LNCaP clone FGC (cell line): ENCODE results near the gene GLT8D1.

Experiments used
- DNase-seq: peaks from one replicate; pipeline ENCODE4 v3.0.0-alpha.2; 2011; ENCODE audit warnings: low read depth
- H3K4me3 ChIP-seq: 2 replicates; pipeline ENCODE4 v1.5.1; 2011; ENCODE audit warnings: mild to moderate bottlenecking, low read depth, low read length, control low read depth
- TF ChIP-seq, protein P1 (sequence below): IDR thresholded peaks from 2 replicates; pipeline ENCODE4 v1.5.1; 2012; ENCODE audit warnings: mild to moderate bottlenecking; ENCODE audit not compliant: control insufficient read depth, insufficient read depth; ENCODE audit errors: extremely low read depth

The GLT8D1 gene

DNA sequence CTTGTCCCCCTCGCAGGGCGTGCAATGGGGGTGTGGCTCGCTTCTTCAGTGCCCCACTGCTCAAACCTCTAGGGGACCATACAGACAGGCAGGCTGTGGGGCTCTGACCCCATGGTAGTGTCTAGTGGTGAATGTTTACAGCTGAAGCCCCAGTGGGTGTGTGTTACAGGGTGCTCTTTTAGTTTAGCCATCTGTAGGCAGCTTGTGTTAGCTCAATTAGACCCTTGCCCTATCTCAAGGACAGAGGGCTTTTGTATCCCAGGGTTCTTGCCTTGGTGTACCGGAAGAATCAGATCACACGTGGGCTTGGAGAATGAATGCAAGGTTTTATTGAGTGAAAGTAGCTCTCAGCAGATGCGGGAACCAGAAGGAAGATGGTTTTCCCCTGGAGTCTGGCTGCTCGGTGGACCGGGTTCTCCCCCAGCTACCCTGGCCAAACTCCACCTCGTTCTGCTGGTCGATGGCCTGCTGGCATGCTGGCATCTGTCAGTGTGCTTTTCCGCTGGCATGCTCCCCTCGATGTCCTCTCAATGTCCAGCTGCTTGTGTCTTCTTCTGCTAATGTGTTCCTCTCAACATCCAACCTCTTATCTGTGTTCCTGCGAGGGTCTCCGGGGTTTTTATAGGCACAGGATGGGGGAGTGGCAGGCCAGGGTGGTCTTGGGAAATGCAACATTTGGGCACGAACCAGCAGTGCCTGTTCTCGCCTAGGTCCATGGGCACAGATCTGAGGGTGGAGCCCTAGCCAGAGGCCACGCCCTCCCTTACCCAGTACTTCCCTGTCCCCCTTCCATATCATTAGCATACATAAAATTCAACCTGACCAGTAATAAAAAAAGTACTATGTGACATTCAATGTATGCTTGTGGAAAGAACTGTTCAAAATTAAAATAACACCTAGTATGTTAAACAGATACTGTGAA is 7.0 kb upstream of the GLT8D1 start:
- H3K4me3 ChIP-seq, result no peak overlapping the region
- DNase-seq, result no peak
- TF ChIP-seq, protein P1, sequence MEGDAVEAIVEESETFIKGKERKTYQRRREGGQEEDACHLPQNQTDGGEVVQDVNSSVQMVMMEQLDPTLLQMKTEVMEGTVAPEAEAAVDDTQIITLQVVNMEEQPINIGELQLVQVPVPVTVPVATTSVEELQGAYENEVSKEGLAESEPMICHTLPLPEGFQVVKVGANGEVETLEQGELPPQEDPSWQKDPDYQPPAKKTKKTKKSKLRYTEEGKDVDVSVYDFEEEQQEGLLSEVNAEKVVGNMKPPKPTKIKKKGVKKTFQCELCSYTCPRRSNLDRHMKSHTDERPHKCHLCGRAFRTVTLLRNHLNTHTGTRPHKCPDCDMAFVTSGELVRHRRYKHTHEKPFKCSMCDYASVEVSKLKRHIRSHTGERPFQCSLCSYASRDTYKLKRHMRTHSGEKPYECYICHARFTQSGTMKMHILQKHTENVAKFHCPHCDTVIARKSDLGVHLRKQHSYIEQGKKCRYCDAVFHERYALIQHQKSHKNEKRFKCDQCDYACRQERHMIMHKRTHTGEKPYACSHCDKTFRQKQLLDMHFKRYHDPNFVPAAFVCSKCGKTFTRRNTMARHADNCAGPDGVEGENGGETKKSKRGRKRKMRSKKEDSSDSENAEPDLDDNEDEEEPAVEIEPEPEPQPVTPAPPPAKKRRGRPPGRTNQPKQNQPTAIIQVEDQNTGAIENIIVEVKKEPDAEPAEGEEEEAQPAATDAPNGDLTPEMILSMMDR, result no peak

DNA sequence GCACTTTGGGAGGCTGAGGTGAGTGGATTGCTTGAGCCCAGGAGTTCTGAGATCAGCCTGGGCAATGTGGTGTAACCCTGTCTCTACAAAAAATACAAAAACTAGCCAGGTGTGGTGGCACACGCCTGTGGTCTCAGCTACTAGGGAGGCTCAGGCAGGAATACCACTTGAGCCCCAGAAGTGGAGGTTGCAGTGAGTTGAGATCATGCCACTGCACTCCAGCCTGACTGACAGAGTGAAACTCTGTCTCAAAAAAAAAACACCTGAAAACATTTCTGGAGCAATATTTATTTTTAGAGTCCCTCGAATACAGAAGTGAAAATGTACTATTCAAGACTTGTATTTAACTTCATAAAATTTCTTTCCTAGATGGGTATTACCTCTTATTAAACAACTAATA is 4.9 kb upstream of the GLT8D1 start:
- H3K4me3 ChIP-seq, result no peak overlapping the region
- TF ChIP-seq, protein P1, result no peak
- no peak for DNase-seq

- peak overlapping the region; percentile 99 for H3K4me3 ChIP-seq
- TF ChIP-seq, protein P1, result no peak
- no peak for DNase-seq
Observed at GRCh38 chr3:52707585-52707984, 2.0 kb upstream of the GLT8D1 start.

DNA sequence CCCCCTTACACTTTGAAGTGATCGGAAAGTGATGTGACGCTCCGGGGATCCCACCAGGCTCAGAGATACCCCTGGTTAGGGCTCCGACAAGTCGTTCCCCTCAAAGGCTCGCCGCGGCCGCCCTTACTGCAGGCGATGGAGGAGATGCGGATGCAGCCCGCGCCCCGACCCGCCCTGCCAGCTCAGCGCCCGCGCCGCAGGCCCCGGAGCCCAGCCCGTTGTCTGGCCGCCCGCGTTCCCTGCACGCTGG is 228 bp downstream of the GLT8D1 start:
- TF ChIP-seq, protein P1, result no peak
- DNase-seq, result no peak
- H3K4me3 ChIP-seq, result peak overlapping the region; percentile 99

DNA sequence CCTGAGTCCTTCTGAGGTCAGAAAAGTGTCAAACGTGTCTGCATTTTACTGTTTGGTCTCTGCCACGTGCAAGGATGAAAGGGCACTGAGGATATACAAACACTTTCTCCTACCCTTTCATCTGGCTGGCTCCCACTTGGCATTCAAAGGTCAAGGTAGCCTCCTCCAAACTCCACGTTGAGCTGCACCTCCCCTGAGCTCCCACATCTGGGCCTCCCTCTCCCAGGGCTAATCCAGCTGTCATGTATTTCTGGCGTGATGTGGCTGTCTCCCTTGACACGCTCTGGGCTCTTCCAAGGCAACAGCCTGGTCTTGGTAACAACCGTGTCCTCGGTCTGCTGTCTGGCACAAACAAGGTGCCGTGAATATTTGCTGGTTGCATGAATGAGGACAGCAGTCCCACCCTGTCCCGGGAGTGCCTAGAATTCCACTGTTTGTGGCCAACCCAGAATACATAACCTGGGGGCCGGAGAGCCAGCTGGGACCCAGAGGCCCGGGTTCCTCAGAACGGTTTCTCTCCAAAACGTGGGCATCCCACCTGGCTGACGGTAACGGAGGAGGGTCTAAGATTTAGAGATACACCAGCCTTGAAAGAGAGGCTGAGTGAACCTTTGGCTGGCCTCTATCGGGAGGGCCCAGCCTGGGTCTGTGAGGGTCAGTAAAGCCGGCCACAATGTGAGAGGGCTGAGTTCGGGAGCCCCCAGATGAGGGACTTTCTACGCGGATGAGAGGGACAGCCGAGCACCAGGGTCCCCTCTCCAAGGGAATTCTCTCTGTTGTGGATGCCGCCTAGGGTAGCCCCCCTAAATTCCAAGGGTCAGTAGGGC is 767 bp downstream of the GLT8D1 start:
- no peak for DNase-seq
- TF ChIP-seq, protein P1, result no peak

DNA sequence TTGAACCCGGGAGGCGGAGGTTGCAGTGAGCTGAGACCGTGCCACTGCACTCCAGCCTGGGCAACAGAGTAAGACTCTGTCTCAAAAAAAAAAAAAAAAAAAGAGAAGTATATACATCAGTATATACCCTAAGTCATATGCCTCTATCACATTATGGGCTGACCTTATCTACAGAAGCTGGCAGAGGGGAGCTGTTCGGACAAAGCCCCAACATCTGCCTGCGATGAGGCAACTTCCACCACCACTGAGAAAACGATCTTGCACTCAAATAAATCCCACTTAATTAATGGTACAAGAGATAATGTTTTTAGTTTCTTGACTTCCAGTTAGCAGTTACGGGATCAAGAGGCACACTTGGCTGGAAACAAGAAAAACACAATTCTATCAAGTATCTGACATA is 2.2 kb downstream of the GLT8D1 start:
- TF ChIP-seq, protein P1, result no peak
- DNase-seq, result no peak
- no peak overlapping the region for H3K4me3 ChIP-seq

More for the DNA sequence above, 767 bp downstream of the GLT8D1 start:
- peak overlapping the region; percentile 99 for H3K4me3 ChIP-seq
